Kidney (tissue), 14 donors: ENCODE data around the gene TLCD2. TPM values are rescaled to one million over a fixed set of nuclear protein-coding genes. Genes with fewer than 3 reads are reported as not detected.

Source experiments
- DNase-seq, 5 donors: peaks; one replicate each; pipeline ENCODE4 v3.0.0-alpha.2; 2013 to 2020
- FAIRE-seq: peaks from 2 replicates; lab custom pipeline; 2012; peaks lifted over from hg19 to GRCh38; lab: Jason Lieb, UNC
- H3K27ac ChIP-seq, 2 donors: one replicate each; pipeline ENCODE4 v1.7.0; 2013; ENCODE audit warnings: low read depth in 2 of 2, low read length in 2 of 2, inconsistent platforms in 1 of 2
- H3K27me3 ChIP-seq: one replicate; pipeline ENCODE4 v1.7.1; 2013; ENCODE audit warnings: low read length, inconsistent platforms; ENCODE audit not compliant: control insufficient read depth, insufficient read depth
- H3K36me3 ChIP-seq, 3 donors: one replicate each; pipeline versions ENCODE4 v1.7.0 to v1.7.1; 2013; ENCODE audit warnings: low read length in 3 of 3, control low read depth in 1 of 3, inconsistent platforms in 1 of 3; ENCODE audit not compliant: insufficient read depth in 3 of 3, control insufficient read depth in 2 of 3
- H3K4me1 ChIP-seq, 3 donors: one replicate each; pipeline versions ENCODE4 v1.7.0 to v1.7.1; 2013; ENCODE audit warnings: low read length in 3 of 3, inconsistent platforms in 1 of 3, low read depth in 1 of 3; ENCODE audit not compliant: control insufficient read depth in 2 of 3, insufficient read depth in 2 of 3
- H3K4me3 ChIP-seq, 3 donors: one replicate each; pipeline versions ENCODE4 v1.7.0 to v1.8.1; 2013; ENCODE audit warnings: low read length in 3 of 3, control low read depth in 1 of 3, inconsistent platforms in 1 of 3
- H3K9ac ChIP-seq, 3 donors: one replicate each; pipeline versions ENCODE4 v1.7.0 to v1.7.1; 2013; ENCODE audit warnings: low read length in 3 of 3, control low read depth in 1 of 3, inconsistent platforms in 1 of 3
- H3K9me3 ChIP-seq, 3 donors: one replicate each; pipeline versions ENCODE4 v1.7.0 to v1.7.1; 2013; ENCODE audit warnings: low read length in 3 of 3, control low read depth in 1 of 3, inconsistent platforms in 1 of 3; ENCODE audit not compliant: control insufficient read depth in 2 of 3, insufficient read depth in 1 of 3
- intact Hi-C: fragments of 100-400 bp; cut with DNase I; formaldehyde crosslinking; loops from one replicate; pipeline ENCODE4 v1.11.1; 2022
- polyA plus RNA-seq: library from polyadenylated mRNA; stranded (reverse); fragments of 350-450 nt; fragmentation: Illumina TruSeq; extraction: RNeasy Lipid Tissue Mini Kit (QIAGEN cat#74804); gene quantifications from one replicate; pipeline ENCODE4 v1.2.3, GENCODE V29; 2014; ENCODE audit warnings: low read depth, low replicate concordance; ENCODE audit not compliant: insufficient read depth
- total RNA-seq: library from RNA; stranded (reverse); fragmentation: NEBNext Ultra II Directional; extraction: Animal tissue kit (Norgen Biotek cat#: 25700); gene quantifications from one replicate; pipeline ENCODE4 v1.2.1, GENCODE V29; 2021
- TF ChIP-seq, protein P1 (sequence below): IDR thresholded peaks from 3 replicates; pipeline ENCODE4 v1.5.1; 2012; ENCODE audit warnings: mild to moderate bottlenecking, moderate library complexity, borderline replicate concordance; ENCODE audit not compliant: insufficient read depth; ENCODE audit errors: extremely low read depth
- donor health status: control.
- donor health status: control.
- donor health status: control.
- donor health status: control.
- donor health status: control.
- donor health status: DM: yes; HTN: yes; CAD: no.
- donor health status: Normal renal cell carcinoma (clear cell type).

TLCD2 gene
- total and polyA plus RNA-seq, 2 donors from 2014 or later: 1.3 to 6.2 TPM

DNA sequence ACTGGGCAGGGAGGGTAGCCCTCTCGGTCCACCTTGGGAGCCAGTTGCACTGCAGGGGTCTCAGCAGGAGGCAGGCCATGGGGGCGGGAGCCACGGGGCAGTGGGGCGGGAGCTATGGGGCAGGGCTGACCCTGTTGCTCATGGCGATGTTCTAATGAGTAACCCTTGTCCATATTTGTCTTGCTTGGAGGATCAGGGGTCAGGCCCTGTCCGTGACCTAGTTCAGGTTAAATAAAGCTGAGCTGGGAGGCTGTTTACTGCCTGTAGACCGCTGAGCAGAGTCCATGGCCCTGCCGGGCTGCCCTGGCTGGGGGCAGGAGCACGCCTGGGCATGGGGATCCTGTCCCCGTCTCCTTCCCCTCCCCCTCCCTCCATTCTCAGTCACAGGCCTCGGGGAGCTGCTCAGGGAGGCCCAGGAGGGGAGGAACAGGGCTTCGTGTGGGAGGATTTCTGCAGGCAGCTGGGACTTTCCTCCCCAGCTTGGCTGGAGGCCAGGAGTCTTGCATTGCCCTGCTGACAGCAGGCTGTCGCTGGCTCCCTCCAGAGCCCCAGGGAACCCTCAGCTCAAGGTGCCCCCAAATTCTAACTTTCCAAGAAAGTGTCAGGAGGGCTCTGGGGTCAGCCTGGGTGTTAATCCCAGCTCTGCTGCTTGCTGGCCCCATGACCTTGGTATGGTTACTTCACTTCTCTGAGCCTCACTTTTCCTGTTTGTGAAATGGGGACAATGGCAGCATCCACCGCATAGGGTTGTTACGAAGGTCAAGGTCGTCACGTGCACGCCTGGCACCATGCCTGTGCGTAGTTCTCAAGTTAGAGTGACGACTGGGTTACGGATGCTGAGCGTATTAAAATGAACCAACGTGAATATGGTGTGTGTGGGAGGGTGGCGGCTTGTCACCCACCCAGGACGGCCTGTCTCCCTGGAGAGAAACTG lies 26.4 kb upstream of the TLCD2 start:
- H3K9ac ChIP-seq: peak overlapping the region in 1 of 3 donors; percentile 48
- intact Hi-C loops: no loop called here
- H3K27ac ChIP-seq: peak overlapping the region; percentile 76 to 83

DNA sequence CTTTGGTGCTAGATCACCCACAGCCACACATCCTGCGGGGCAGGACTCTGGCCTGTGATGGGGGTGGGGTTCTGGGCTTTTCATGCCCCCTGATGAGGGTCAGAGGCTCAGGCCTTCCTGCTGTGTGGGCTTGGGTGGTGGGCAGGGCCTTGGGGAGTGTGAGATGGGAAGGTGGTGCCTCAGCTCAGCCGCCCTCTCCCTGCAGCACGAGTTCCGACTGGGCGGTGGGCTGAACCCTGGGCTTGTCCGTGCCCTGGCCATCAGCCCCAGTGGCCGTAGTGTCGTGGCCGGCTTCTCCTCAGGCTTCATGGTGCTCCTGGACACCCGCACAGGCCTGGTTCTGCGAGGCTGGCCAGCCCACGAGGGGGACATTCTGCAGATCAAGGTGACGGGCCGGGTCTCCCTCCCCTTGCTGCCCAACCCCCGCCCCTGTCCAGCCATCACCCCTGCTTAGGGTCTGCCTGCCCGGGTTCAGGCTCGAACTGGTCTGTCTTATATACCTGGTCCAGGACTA lies 25.7 kb upstream of the TLCD2 start:
- no peak for FAIRE-seq
- peaks cover 0 to 3% (median 3%) of the 10 kb centered on the region in 3 donors for H3K36me3 ChIP-seq
- H3K4me3 ChIP-seq: no peak overlapping the region
- TF ChIP-seq, protein P1, sequence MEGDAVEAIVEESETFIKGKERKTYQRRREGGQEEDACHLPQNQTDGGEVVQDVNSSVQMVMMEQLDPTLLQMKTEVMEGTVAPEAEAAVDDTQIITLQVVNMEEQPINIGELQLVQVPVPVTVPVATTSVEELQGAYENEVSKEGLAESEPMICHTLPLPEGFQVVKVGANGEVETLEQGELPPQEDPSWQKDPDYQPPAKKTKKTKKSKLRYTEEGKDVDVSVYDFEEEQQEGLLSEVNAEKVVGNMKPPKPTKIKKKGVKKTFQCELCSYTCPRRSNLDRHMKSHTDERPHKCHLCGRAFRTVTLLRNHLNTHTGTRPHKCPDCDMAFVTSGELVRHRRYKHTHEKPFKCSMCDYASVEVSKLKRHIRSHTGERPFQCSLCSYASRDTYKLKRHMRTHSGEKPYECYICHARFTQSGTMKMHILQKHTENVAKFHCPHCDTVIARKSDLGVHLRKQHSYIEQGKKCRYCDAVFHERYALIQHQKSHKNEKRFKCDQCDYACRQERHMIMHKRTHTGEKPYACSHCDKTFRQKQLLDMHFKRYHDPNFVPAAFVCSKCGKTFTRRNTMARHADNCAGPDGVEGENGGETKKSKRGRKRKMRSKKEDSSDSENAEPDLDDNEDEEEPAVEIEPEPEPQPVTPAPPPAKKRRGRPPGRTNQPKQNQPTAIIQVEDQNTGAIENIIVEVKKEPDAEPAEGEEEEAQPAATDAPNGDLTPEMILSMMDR: no peak
- peaks cover 3 to 29% (median 6%) of the 10 kb centered on the region in 3 donors for H3K4me1 ChIP-seq
- H3K27ac ChIP-seq: peak overlapping the region; percentile 76 to 83
- intact Hi-C loops: no loop called here
- no peak overlapping the region for H3K9ac ChIP-seq
- H3K27me3 ChIP-seq: no peaks in the 10 kb centered on the region
- DNase-seq: no peak
- no peaks in the 10 kb centered on the region for H3K9me3 ChIP-seq

More for the DNA sequence above, 26.4 kb upstream of the TLCD2 start:
- peak; percentile 56 to 92 (median 78) for DNase-seq
- peaks cover 3 to 26% (median 6%) of the 10 kb centered on the region in 3 donors for H3K4me1 ChIP-seq
- peak overlapping the region in 1 of 3 donors; percentile 35 for H3K4me3 ChIP-seq
- H3K27me3 ChIP-seq: no peaks in the 10 kb centered on the region
- H3K36me3 ChIP-seq: peaks cover 0 to 3% (median 3%) of the 10 kb centered on the region in 3 donors
- TF ChIP-seq, protein P1: no peak
- FAIRE-seq: no peak
- no peaks in the 10 kb centered on the region for H3K9me3 ChIP-seq

DNA sequence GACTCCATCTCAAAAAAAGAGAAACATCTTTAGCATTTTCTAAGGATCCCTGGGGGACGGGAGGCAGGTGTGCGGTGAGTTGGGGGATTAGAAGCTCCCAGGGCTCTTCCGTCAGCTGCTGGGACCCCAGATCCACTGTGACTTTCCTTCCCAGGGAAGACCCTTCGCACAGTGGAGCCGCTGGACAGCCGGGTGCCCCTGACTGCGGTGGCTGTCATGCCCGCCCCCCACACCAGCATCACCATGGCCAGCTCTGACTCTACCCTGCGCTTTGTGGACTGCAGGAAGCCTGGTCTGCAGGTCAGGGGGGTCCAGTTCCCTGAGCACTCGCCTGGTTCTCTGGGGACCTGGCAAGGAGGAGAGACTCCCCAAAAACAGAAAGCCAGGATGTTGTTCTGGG lies 25.2 kb upstream of the TLCD2 start:
- no peak for FAIRE-seq
- H3K4me3 ChIP-seq: no peak overlapping the region
- H3K27me3 ChIP-seq: no peaks in the 10 kb centered on the region
- TF ChIP-seq, protein P1: no peak
- H3K9ac ChIP-seq: no peak overlapping the region
- peak overlapping the region in 1 of 2 donors; percentile 76 for H3K27ac ChIP-seq
- peaks cover 3 to 32% (median 6%) of the 10 kb centered on the region in 3 donors for H3K4me1 ChIP-seq
- no peak for DNase-seq
- H3K36me3 ChIP-seq: peaks cover 0 to 3% (median 3%) of the 10 kb centered on the region in 3 donors
- intact Hi-C loops: no loop called here
- no peaks in the 10 kb centered on the region for H3K9me3 ChIP-seq
